DOHH2 (cell line): Measurements from ENCODE around the gene SAAL1.

Experiments
- H3F3A ChIP-seq: fragments of 200-600 bp; sonication (generic), shearing (Covaris generic); 2 replicates; pipeline ENCODE4 v1.6.0; 2016; ENCODE audit warnings: antibody characterized with exemption, mild to moderate bottlenecking; ENCODE audit not compliant: control insufficient read depth, insufficient read depth
- H3K27ac ChIP-seq: fragments of 200-600 bp; sonication (generic); 2 replicates; pipeline ENCODE4 v1.5.1; 2014; ENCODE audit warnings: low read depth, mild to moderate bottlenecking, low read length, moderate library complexity
- H3K27me3 ChIP-seq: fragments of 200-600 bp; sonication (generic); 2 replicates; pipeline ENCODE4 v1.6.1; 2014; ENCODE audit warnings: mild to moderate bottlenecking, low read length, mixed read lengths; ENCODE audit not compliant: control insufficient read depth
- H3K36me3 ChIP-seq: fragments of 200-600 bp; sonication (generic); 2 replicates; pipeline ENCODE4 v1.6.1; 2014; ENCODE audit warnings: mild to moderate bottlenecking, low read length, moderate library complexity, mixed read lengths; ENCODE audit not compliant: control insufficient read depth
- H3K4me1 ChIP-seq: fragments of 200-600 bp; sonication (generic); 2 replicates; pipeline ENCODE4 v1.6.1; 2014; ENCODE audit warnings: mild to moderate bottlenecking, low read length, mixed read lengths; ENCODE audit not compliant: control insufficient read depth
- H3K4me2 ChIP-seq: fragments of 200-600 bp; sonication (generic); 2 replicates; pipeline ENCODE4 v1.6.0; 2014; ENCODE audit warnings: mild to moderate bottlenecking, low read length, moderate library complexity
- H3K4me3 ChIP-seq: fragments of 200-600 bp; sonication (generic); 2 replicates; pipeline ENCODE4 v1.5.1; 2014; ENCODE audit warnings: mild to moderate bottlenecking, low read length, mixed read lengths
- H3K79me2 ChIP-seq: fragments of 200-600 bp; sonication (generic); 2 replicates; pipeline ENCODE4 v1.6.1; 2014; ENCODE audit warnings: mild to moderate bottlenecking, low read length, mixed read lengths; ENCODE audit not compliant: control insufficient read depth
- H3K9me2 ChIP-seq: fragments of 200-600 bp; sonication (generic); replicated peaks from 2 replicates; pipeline ENCODE4 v1.6.1; 2014; ENCODE audit warnings: mild to moderate bottlenecking, low read length, mixed read lengths; ENCODE audit not compliant: control insufficient read depth
- H3K9me3 ChIP-seq: fragments of 200-600 bp; sonication (generic); 2 replicates; pipeline ENCODE4 v1.6.1; 2014; ENCODE audit warnings: antibody characterized with exemption, low read length, mixed read lengths; ENCODE audit not compliant: control insufficient read depth, insufficient read depth
- H4K20me1 ChIP-seq: fragments of 200-600 bp; sonication (generic); 2 replicates; pipeline ENCODE4 v1.6.0; 2014; ENCODE audit warnings: low read depth, mild to moderate bottlenecking, antibody characterized with exemption, low read length, moderate library complexity; ENCODE audit not compliant: control insufficient read depth, insufficient read depth
- EZH2phosphoT487 ChIP-seq: fragments of 200-600 bp; sonication (generic); IDR thresholded peaks from 2 replicates; pipeline ENCODE4 v1.6.1; 2017; ENCODE audit warnings: borderline replicate concordance, mild to moderate bottlenecking, antibody characterized with exemption, low read length, moderate library complexity, mixed read lengths
- TF ChIP-seq, protein P1 (sequence below): fragments of 200-600 bp; sonication (generic); IDR thresholded peaks from one replicate; pipeline ENCODE4 v1.5.1; 2014; ENCODE audit warnings: antibody characterized with exemption, mild to moderate bottlenecking, low read depth, low read length; ENCODE audit not compliant: poor library complexity, severe bottlenecking

The SAAL1 gene

DNA sequence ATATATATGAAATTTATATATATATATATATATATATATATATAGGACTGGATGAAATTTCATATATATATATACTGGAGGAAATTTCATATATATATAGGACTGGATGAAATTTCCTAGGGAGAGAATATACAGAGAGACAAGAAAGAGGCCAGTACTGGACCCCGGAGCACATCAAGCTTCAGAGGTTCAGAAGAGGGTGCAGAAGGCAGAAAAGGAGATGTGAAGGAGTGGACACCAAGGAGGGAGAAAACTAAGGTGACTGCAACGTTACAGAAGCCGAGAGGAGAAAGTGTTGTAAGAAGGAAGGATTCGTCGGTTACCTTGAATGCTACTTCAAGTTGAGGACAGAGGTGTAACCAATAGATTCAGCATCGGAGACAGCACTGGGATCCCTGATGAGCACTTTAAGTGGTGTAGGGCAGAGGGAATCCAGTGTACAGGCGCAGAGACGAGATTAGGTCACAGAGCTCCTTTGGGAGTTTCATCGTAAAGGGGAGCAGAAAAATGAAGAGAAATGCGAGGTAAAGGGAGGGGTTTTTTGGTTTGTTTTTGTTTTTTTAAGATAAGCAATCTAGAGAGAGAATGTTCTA, 51.3 kb downstream of the SAAL1 start:
- H4K20me1 ChIP-seq = no peaks in the 10 kb centered on the region
- H3K36me3 ChIP-seq = no peaks in the 10 kb centered on the region
- H3K4me1 ChIP-seq = no peaks in the 10 kb centered on the region
- H3K27me3 ChIP-seq = peaks cover 9% of the 10 kb centered on the region; the same call in 1 of the 2 replicates
- H3K9me2 ChIP-seq = no peaks in the 10 kb centered on the region
- no peaks in the 10 kb centered on the region for H3K79me2 ChIP-seq
- H3K9me3 ChIP-seq = no peaks in the 10 kb centered on the region
- no peak overlapping the region for H3K27ac ChIP-seq
- TF ChIP-seq, protein P1, sequence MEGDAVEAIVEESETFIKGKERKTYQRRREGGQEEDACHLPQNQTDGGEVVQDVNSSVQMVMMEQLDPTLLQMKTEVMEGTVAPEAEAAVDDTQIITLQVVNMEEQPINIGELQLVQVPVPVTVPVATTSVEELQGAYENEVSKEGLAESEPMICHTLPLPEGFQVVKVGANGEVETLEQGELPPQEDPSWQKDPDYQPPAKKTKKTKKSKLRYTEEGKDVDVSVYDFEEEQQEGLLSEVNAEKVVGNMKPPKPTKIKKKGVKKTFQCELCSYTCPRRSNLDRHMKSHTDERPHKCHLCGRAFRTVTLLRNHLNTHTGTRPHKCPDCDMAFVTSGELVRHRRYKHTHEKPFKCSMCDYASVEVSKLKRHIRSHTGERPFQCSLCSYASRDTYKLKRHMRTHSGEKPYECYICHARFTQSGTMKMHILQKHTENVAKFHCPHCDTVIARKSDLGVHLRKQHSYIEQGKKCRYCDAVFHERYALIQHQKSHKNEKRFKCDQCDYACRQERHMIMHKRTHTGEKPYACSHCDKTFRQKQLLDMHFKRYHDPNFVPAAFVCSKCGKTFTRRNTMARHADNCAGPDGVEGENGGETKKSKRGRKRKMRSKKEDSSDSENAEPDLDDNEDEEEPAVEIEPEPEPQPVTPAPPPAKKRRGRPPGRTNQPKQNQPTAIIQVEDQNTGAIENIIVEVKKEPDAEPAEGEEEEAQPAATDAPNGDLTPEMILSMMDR = no peak
- TF ChIP-seq EZH2phosphoT487 = no peak
- H3K4me2 ChIP-seq = no peak overlapping the region
- H3K4me3 ChIP-seq = no peak overlapping the region
- H3F3A ChIP-seq = no peaks in the 10 kb centered on the region

DNA sequence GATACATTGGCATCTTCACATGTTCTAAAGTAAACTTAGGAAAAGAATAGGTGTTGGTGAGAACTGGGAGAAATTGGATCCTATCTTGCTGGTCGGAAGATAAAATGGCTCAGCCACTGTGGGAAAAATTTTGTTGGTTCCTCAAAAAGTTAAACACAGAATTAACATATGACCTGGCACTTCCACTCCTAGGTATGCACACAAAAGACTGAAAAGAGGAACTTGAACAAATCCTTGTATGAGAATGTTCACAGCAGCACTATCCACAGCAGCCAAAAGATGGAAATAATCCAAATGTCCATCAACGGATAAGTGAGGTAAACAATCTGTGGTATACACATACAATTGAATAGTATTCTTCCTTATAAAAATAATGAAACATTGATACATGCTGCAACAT, 55.0 kb downstream of the SAAL1 start:
- H3K4me2 ChIP-seq = no peak overlapping the region
- no peak overlapping the region for H3K27ac ChIP-seq
- TF ChIP-seq, protein P1 = no peak
- no peak for TF ChIP-seq EZH2phosphoT487
- H3K27me3 ChIP-seq = 0 out of 2 replicates have a peak, but pooled peaks cover 6% of the 10 kb centered on the region
- no peaks in the 10 kb centered on the region for H3F3A ChIP-seq
- no peaks in the 10 kb centered on the region; the same call in 1 of the 2 replicates for H3K9me3 ChIP-seq
- H3K36me3 ChIP-seq = no peaks in the 10 kb centered on the region
- H3K4me3 ChIP-seq = no peak overlapping the region
- no peaks in the 10 kb centered on the region for H3K4me1 ChIP-seq
- H4K20me1 ChIP-seq = no peaks in the 10 kb centered on the region
- no peaks in the 10 kb centered on the region for H3K79me2 ChIP-seq
- no peaks in the 10 kb centered on the region for H3K9me2 ChIP-seq

DNA sequence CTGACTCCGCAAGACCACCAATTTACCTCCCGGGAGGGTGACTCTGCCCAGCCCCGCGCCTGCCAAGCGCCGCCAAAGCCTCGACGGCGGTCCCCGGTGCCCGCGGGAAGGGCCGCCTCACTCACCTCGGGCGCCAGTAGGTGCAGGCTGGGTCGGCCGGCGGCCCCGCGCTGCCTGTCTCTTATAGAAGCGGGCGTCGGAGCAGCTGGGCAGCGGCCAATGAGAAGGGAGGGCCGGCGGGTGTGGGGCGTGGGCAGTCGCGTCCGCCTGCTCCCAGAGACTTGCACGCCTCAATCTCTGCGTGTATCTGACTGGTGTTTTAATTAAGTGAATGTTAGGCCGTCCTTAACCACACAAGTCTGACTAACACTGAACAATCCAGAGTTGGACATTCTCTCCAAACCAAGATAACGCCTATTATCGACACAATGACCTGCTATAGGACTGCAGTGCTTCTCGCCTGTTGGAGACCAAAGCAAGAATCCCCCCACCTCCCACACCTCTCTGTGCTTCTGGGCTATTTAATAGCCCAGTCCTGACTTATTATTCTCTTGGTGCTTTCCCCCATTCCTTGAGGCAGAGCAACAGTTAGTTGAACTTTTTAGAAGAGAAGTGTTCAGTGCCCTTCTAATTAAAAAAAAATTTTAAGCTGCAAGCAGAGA, 59.6 kb downstream of the SAAL1 start, which contains the start of gene TPH1:
Gene TPH1 (minus strand): TSS at position 154 of the 662 bp plus-strand sequence. CDS start 5,507 bp downstream, outside the sequence.
- H3K9me3 ChIP-seq = no peaks in the 10 kb centered on the region; the same call in 1 of the 2 replicates
- H3K4me1 ChIP-seq = no peaks in the 10 kb centered on the region
- no peak within 1 kb of the TSS for H3K27ac ChIP-seq
- peaks cover 11% of the 10 kb centered on the region; the same call in 1 of the 2 replicates for H3K27me3 ChIP-seq
- H3K4me2 ChIP-seq = no peak within 1 kb of the TSS
- no peaks in the 10 kb centered on the region for H3K9me2 ChIP-seq
- no peak for TF ChIP-seq EZH2phosphoT487
- TF ChIP-seq, protein P1 = no peak
- H3K36me3 ChIP-seq = no peaks in the 10 kb centered on the region
- no peaks in the 10 kb centered on the region for H3K79me2 ChIP-seq
- no peaks in the 10 kb centered on the region for H3F3A ChIP-seq
- no peak within 1 kb of the TSS for H3K4me3 ChIP-seq
- H4K20me1 ChIP-seq = no peaks in the 10 kb centered on the region
